Naive thymus-derived CD4-positive, alpha-beta T cell (primary cell): ENCODE data around the gene PELI1. TPM values are rescaled to one million over a fixed set of nuclear protein-coding genes. Genes with fewer than 3 reads are reported as not detected.

Source experiments
- ATAC-seq: fragments of 150-1000 bp; cut with Tn5 transposase; 2 replicates; pipeline ENCODE4 v1.10.0; 2021; ENCODE audit warnings: mild to moderate bottlenecking, moderate library complexity
- CTCF ChIA-PET: fragments of 350-600 bp; sonication (Branson Sonifier 250); formaldehyde crosslinking; loops from one replicate; lab custom pipeline; 2021; ENCODE audit warnings: antibody characterized with exemption; lab: Charles Lee
- POLR2A ChIA-PET: fragments of 350-600 bp; sonication (Branson Sonifier 250); formaldehyde crosslinking; loops from one replicate; lab custom pipeline; 2021; ENCODE audit warnings: antibody characterized with exemption, inconsistent platforms; lab: Charles Lee
- DNase-seq, 9 donors: peaks; one replicate each; pipeline versions ENCODE4 v3.0.0 to v3.0.0-alpha.2; 2020 to 2022; ENCODE audit warnings: mixed read lengths in 1 of 9
- H3K27ac ChIP-seq: one replicate; pipeline ENCODE4 v1.7.0; 2013; ENCODE audit warnings: mild to moderate bottlenecking, low read depth, low read length, moderate library complexity
- H3K27me3 ChIP-seq, 2 donors: one replicate each; pipeline ENCODE4 v1.7.0; 2013; ENCODE audit warnings: low read length in 2 of 2, mild to moderate bottlenecking in 2 of 2, moderate library complexity in 2 of 2; ENCODE audit not compliant: control insufficient read depth in 2 of 2, insufficient read depth in 2 of 2
- H3K36me3 ChIP-seq, 3 experiments: 1 replicate in 2 of 3; 2 replicates in 1 of 3; pipeline ENCODE4 v1.7.0; 2013; ENCODE audit warnings: low read length in 3 of 3, mild to moderate bottlenecking in 3 of 3, moderate library complexity in 1 of 3; ENCODE audit not compliant: insufficient read depth in 3 of 3, control insufficient read depth in 2 of 3
- H3K4me1 ChIP-seq, 2 donors: one replicate each; pipeline ENCODE4 v1.7.0; 2013; ENCODE audit warnings: low read length in 2 of 2, mild to moderate bottlenecking in 2 of 2, moderate library complexity in 1 of 2; ENCODE audit not compliant: control insufficient read depth in 2 of 2, insufficient read depth in 2 of 2
- H3K4me3 ChIP-seq: 2 replicates; pipeline ENCODE4 v1.7.0; 2013; ENCODE audit warnings: mild to moderate bottlenecking, low read length
- H3K9me3 ChIP-seq, 3 experiments: 1 replicate in 2 of 3; 2 replicates in 1 of 3; pipeline ENCODE4 v1.7.0; 2013; ENCODE audit warnings: low read length in 3 of 3; ENCODE audit not compliant: control insufficient read depth in 2 of 3
- H3K27ac Mint-ChIP-seq, 9 donors: one replicate each; pipeline ENCODE4 v1.8.0; 2020 to 2022; ENCODE audit warnings: mixed read lengths in 9 of 9, mild to moderate bottlenecking in 8 of 9, moderate library complexity in 5 of 9, inconsistent platforms in 2 of 9
- H3K27me3 Mint-ChIP-seq, 5 donors: one replicate each; pipeline ENCODE4 v1.8.0; 2021 to 2022; ENCODE audit warnings: mixed read lengths in 5 of 5, mild to moderate bottlenecking in 1 of 5
- H3K36me3 Mint-ChIP-seq, 5 donors: one replicate each; pipeline ENCODE4 v1.8.0; 2020 to 2022; ENCODE audit warnings: mixed read lengths in 5 of 5, mild to moderate bottlenecking in 3 of 5, inconsistent platforms in 1 of 5
- H3K4me1 Mint-ChIP-seq, 7 donors: one replicate each; pipeline ENCODE4 v1.8.0; 2020 to 2022; ENCODE audit warnings: mixed read lengths in 7 of 7, mild to moderate bottlenecking in 3 of 7, inconsistent platforms in 1 of 7
- H3K4me3 Mint-ChIP-seq, 10 donors: one replicate each; pipeline ENCODE4 v1.8.0; 2020 to 2022; ENCODE audit warnings: mild to moderate bottlenecking in 10 of 10, mixed read lengths in 10 of 10, moderate library complexity in 6 of 10, inconsistent platforms in 2 of 10
- H3K9me3 Mint-ChIP-seq, 11 donors: one replicate each; pipeline ENCODE4 v1.8.0; 2020 to 2022; ENCODE audit warnings: mixed read lengths in 11 of 11, mild to moderate bottlenecking in 4 of 11, inconsistent platforms in 1 of 11, moderate library complexity in 1 of 11
- intact Hi-C, 2 donors: fragments of 100-400 bp; cut with micrococcal nuclease; formaldehyde crosslinking; loops; one replicate each; pipeline ENCODE4 v1.15.1; 2023
- polyA plus RNA-seq, 2 donors: library from polyadenylated mRNA; unstranded; fragments of 300-500 nt; fragmentation: Illumina TruSeq; gene quantifications; one replicate each; pipeline ENCODE4 v1.2.3, GENCODE V29; 2021
- total RNA-seq, 6 experiments: library from RNA in 5 of 6; stranded (reverse) in 5 of 6; gene quantifications; 1 replicate in 5 of 6; 2 replicates in 1 of 6; pipeline ENCODE4 v1.2.3 and lab custom pipeline; 2021 to 2026

PELI1 gene
- total and polyA plus RNA-seq, 7 experiments from 2014 or later, result 12.3 to 170 (median 52.3) TPM

GRCh38 chr2:64119369-64119768 is 24.9 kb downstream of the PELI1 start:
- CTCF ChIA-PET, result no interaction called here

GRCh38 chr2:64115808-64116598 is 28.2 kb downstream of the PELI1 start:
- H3K27ac Mint-ChIP-seq, result peak overlapping the region in 6 of 9 donors; percentile 14 to 76 (median 52)
- ATAC-seq (peak; percentile 49), DNase-seq (no peak)
- Histone ChIP-seq H3K4me3 (no peak overlapping the region), H3K27me3 (no peaks in the 10 kb centered on the region), H3K4me1 (peaks cover 10 to 35% of the 10 kb centered on the region in 2 donors), H3K27ac (no peak overlapping the region), H3K9me3 (no peaks in the 10 kb centered on the region), H3K36me3 (no peaks in the 10 kb centered on the region)
- H3K36me3 Mint-ChIP-seq, result peaks cover 0 to 10% (median 4%) of the 10 kb centered on the region in 5 donors
- H3K9me3 Mint-ChIP-seq, result no peaks in the 10 kb centered on the region
- intact Hi-C loops, result loop anchor here (1.0 to 2.0 kb wide), 3 partner anchors 7 to 97 kb away; no protein-coding TSS in a partner anchor
- ChIA-PET POLR2A (interaction anchor here (0.9 kb wide), 2 partner anchors 10 to 114 kb away, joined by 3 to 4 read pairs; no protein-coding TSS in a partner anchor), CTCF (no interaction called here)
- H3K27me3 Mint-ChIP-seq, result no peaks in the 10 kb centered on the region
- peaks cover 45 to 94% (median 84%) of the 10 kb centered on the region in 7 donors for H3K4me1 Mint-ChIP-seq
- peak overlapping the region in 3 of 10 donors; percentile 5 to 49 (median 18) for H3K4me3 Mint-ChIP-seq

More at GRCh38 chr2:64119369-64119768, 24.9 kb downstream of the PELI1 start:
- no peak overlapping the region for H3K27ac ChIP-seq
- Mint-ChIP-seq H3K27ac (peak overlapping the region in 3 of 9 donors; percentile 48 to 77 (median 76)), H3K9me3 (no peaks in the 10 kb centered on the region), H3K4me3 (peak overlapping the region in 3 of 10 donors; percentile 6 to 42 (median 23)), H3K4me1 (peaks cover 29 to 89% (median 84%) of the 10 kb centered on the region in 7 donors), H3K27me3 (no peaks in the 10 kb centered on the region), H3K36me3 (peaks cover 0 to 19% (median 15%) of the 10 kb centered on the region in 5 donors)
- peaks cover 8 to 29% of the 10 kb centered on the region in 2 donors for H3K4me1 ChIP-seq
- ATAC-seq (no peak), DNase-seq (no peak)
- POLR2A ChIA-PET, result interaction anchor here (0.7 to 1.1 kb wide), 2 partner anchors 17 to 22 kb away, joined by 3 to 4 read pairs; no protein-coding TSS in a partner anchor
- no peaks in the 10 kb centered on the region for H3K27me3 ChIP-seq
- intact Hi-C loops, result no loop called here
- no peak overlapping the region for H3K4me3 ChIP-seq
- no peaks in the 10 kb centered on the region for H3K9me3 ChIP-seq
- H3K36me3 ChIP-seq, result no peaks in the 10 kb centered on the region

- Histone ChIP-seq H3K4me1 (peaks cover 10 to 32% of the 10 kb centered on the region in 2 donors), H3K4me3 (no peak overlapping the region), H3K36me3 (no peaks in the 10 kb centered on the region), H3K27ac (no peak overlapping the region), H3K27me3 (no peaks in the 10 kb centered on the region), H3K9me3 (no peaks in the 10 kb centered on the region)
- intact Hi-C loops, result loop anchor here (1.0 to 5.0 kb wide), 9 partner anchors 8 to 492 kb away; no protein-coding TSS in a partner anchor
- DNase-seq (no peak), ATAC-seq (no peak)
- peak overlapping the region; percentile 12 to 75 (median 60) for H3K27ac Mint-ChIP-seq
- H3K9me3 Mint-ChIP-seq, result peaks cover 0 to 2% (median 0%) of the 10 kb centered on the region in 11 donors
- POLR2A ChIA-PET, result interaction anchor here (0.9 kb wide), 1 partner anchor 9 kb away, joined by 3 read pairs; no protein-coding TSS in a partner anchor
- peak overlapping the region; percentile 12 to 75 (median 66) for H3K4me3 Mint-ChIP-seq
- CTCF ChIA-PET, result no interaction called here
- peaks cover 0 to 14% (median 4%) of the 10 kb centered on the region in 5 donors for H3K36me3 Mint-ChIP-seq
- H3K4me1 Mint-ChIP-seq, result peaks cover 50 to 94% (median 85%) of the 10 kb centered on the region in 7 donors
- no peaks in the 10 kb centered on the region for H3K27me3 Mint-ChIP-seq
These were observed 29.3 kb downstream of the PELI1 start for GRCh38 chr2:64114912-64115277.

GRCh38 chr2:64114063-64114911 is 29.9 kb downstream of the PELI1 start:
- no peaks in the 10 kb centered on the region for H3K9me3 ChIP-seq

GRCh38 chr2:64112016-64112415 is 32.2 kb downstream of the PELI1 start:
- peak overlapping the region in 1 of 9 donors; percentile 45 for H3K27ac Mint-ChIP-seq
- Histone ChIP-seq H3K4me1 (peaks cover 10 to 38% of the 10 kb centered on the region in 2 donors), H3K4me3 (no peak overlapping the region), H3K36me3 (peaks cover 0 to 1% (median 0%) of the 10 kb centered on the region in 3 experiments), H3K27ac (no peak overlapping the region), H3K27me3 (no peaks in the 10 kb centered on the region), H3K9me3 (no peaks in the 10 kb centered on the region)
- ATAC-seq, result no peak
- peaks cover 62 to 97% (median 83%) of the 10 kb centered on the region in 7 donors for H3K4me1 Mint-ChIP-seq
- ChIA-PET POLR2A (interaction anchor here (0.6 to 1.7 kb wide), 4 partner anchors 9 to 152 kb away, joined by 3 to 8 read pairs (median 3); no protein-coding TSS in a partner anchor), CTCF (interaction anchor here (1.0 kb wide), 1 partner anchor 10 kb away, joined by 3 read pairs; no protein-coding TSS in a partner anchor)
- intact Hi-C loops, result loop anchor here in 1 of 2 donors (5.0 kb wide), 1 partner anchor 495 kb away; no protein-coding TSS in a partner anchor
- DNase-seq, result no peak
- H3K4me3 Mint-ChIP-seq, result peak overlapping the region in 3 of 10 donors; percentile 1 to 18 (median 18)
- no peaks in the 10 kb centered on the region for H3K27me3 Mint-ChIP-seq
- H3K9me3 Mint-ChIP-seq, result peaks cover 0 to 2% (median 0%) of the 10 kb centered on the region in 11 donors
- H3K36me3 Mint-ChIP-seq, result peaks cover 4 to 22% (median 9%) of the 10 kb centered on the region in 5 donors

More at GRCh38 chr2:64114063-64114911, 29.9 kb downstream of the PELI1 start:
- Mint-ChIP-seq H3K4me1 (peaks cover 55 to 94% (median 85%) of the 10 kb centered on the region in 7 donors), H3K4me3 (peak overlapping the region; percentile 12 to 75 (median 66)), H3K9me3 (peaks cover 0 to 2% (median 0%) of the 10 kb centered on the region in 11 donors), H3K27me3 (no peaks in the 10 kb centered on the region), H3K27ac (peak overlapping the region; percentile 12 to 75 (median 60)), H3K36me3 (peaks cover 0 to 15% (median 4%) of the 10 kb centered on the region in 5 donors)
- Histone ChIP-seq H3K27ac (no peak overlapping the region), H3K4me1 (peaks cover 10 to 32% of the 10 kb centered on the region in 2 donors), H3K36me3 (no peaks in the 10 kb centered on the region), H3K4me3 (no peak overlapping the region), H3K27me3 (no peaks in the 10 kb centered on the region)
- DNase-seq, result peak in 5 of 9 donors; percentile 7 to 45 (median 34)
- ChIA-PET CTCF (interaction anchor here (0.7 kb wide), 1 partner anchor 150 kb away, joined by 4 read pairs; no protein-coding TSS in a partner anchor), POLR2A (no interaction called here)
- intact Hi-C loops, result loop anchor here (1.0 to 5.0 kb wide), 8 partner anchors 13 to 493 kb away; no protein-coding TSS in a partner anchor
- peak; percentile 81 for ATAC-seq
